AG04450 (cell line): ENCODE results near the gene HBG2. TPM values are rescaled to one million over a fixed set of nuclear protein-coding genes. Genes with fewer than 3 reads are reported as not detected.
A peak's percentile ranks its signal among the peaks of the same experiment; 100 is the strongest.

Source experiments
- CTCF ChIA-PET: fragments of 300-600, 350-600 bp; formaldehyde crosslinking; extraction: SDS; loops from one replicate; lab custom pipeline; 2022; ENCODE audit warnings: antibody characterized with exemption, inconsistent platforms; lab: Charles Lee
- POLR2A ChIA-PET: fragments of 350-600 bp; formaldehyde crosslinking; extraction: SDS; loops from one replicate; lab custom pipeline; 2021; ENCODE audit warnings: antibody characterized with exemption, inconsistent platforms; lab: Yijun Ruan, JAX
- DNase-seq: peaks from one replicate; pipeline ENCODE4 v3.0.0-alpha.2; 2011; ENCODE audit warnings: low read depth, low spot score
- H3K27ac ChIP-seq: one replicate; pipeline ENCODE4 v1.5.1; 2012; ENCODE audit warnings: low read depth, low read length, control low read depth
- H3K27me3 ChIP-seq: one replicate; pipeline ENCODE4 v1.6.0; 2012; ENCODE audit warnings: low read length; ENCODE audit not compliant: control insufficient read depth, insufficient read depth
- H3K4me3 ChIP-seq: 2 replicates; pipeline ENCODE4 v1.5.1; 2011; ENCODE audit warnings: mild to moderate bottlenecking, low read depth, low read length, control low read depth
- H3K9me3 ChIP-seq: 2 replicates; pipeline ENCODE4 v1.5.1; 2012; ENCODE audit warnings: low read length; ENCODE audit not compliant: control insufficient read depth, insufficient read depth
- CTCF ChIP-seq: IDR thresholded peaks from 2 replicates; pipeline ENCODE4 v1.5.1; 2011; ENCODE audit warnings: low read depth, low read length, control low read depth, inconsistent platforms
- polyA plus RNA-seq: library from polyadenylated mRNA; depleted of rRNA; stranded (reverse); fragments of >200 nt; gene quantifications from 2 replicates; pipeline ENCODE4 v1.2.3, GENCODE V29; 2011

Gene HBG2
- polyA plus RNA-seq, 1 experiment: 2.2 TPM

GRCh38 chr11:5235364-5236095 is 19.1 kb downstream of the HBG2 start:
- DNase-seq: no peak
- Histone ChIP-seq H3K27ac (no peak overlapping the region), H3K27me3 (no peaks in the 10 kb centered on the region), H3K4me3 (no peak overlapping the region), H3K9me3 (no peaks in the 10 kb centered on the region)
- ChIA-PET CTCF (no interaction called here), POLR2A (no interaction called here)
- no peak for TF ChIP-seq CTCF

- Histone ChIP-seq H3K27ac (peak within 1 kb of the TSS; percentile 40), H3K27me3 (no peaks in the 10 kb centered on the region), H3K4me3 (no peak within 1 kb of the TSS; the same call in 1 of the 2 replicates), H3K9me3 (no peaks in the 10 kb centered on the region)
- POLR2A ChIA-PET: no interaction called here
- peak; percentile 21 for DNase-seq
- CTCF ChIA-PET: no interaction called here
- TF ChIP-seq CTCF: no peak
These were observed 20.2 kb downstream of the HBG2 start, which contains the start of gene HBD for GRCh38 chr11:5234381-5234834. Gene HBD, minus strand, starts transcription at chr11:5234483. Its CDS starts 50 bp downstream, at chr11:5234433.

GRCh38 chr11:5233307-5233706 is 21.3 kb downstream of the HBG2 start:
- TF ChIP-seq CTCF: no peak
- Histone ChIP-seq H3K4me3 (no peak overlapping the region), H3K27me3 (no peaks in the 10 kb centered on the region), H3K9me3 (no peaks in the 10 kb centered on the region), H3K27ac (no peak overlapping the region)
- POLR2A ChIA-PET: no interaction called here
- CTCF ChIA-PET: no interaction called here
- DNase-seq: no peak

- CTCF ChIA-PET: no interaction called here
- Histone ChIP-seq H3K27ac (no peak overlapping the region), H3K9me3 (no peaks in the 10 kb centered on the region), H3K4me3 (no peak overlapping the region), H3K27me3 (no peaks in the 10 kb centered on the region)
- POLR2A ChIA-PET: no interaction called here
- no peak for TF ChIP-seq CTCF
- no peak for DNase-seq
These were observed 21.8 kb downstream of the HBG2 start for GRCh38 chr11:5232821-5233220.

- H3K27me3 ChIP-seq: no peaks in the 10 kb centered on the region
- ChIA-PET CTCF (no interaction called here), POLR2A (no interaction called here)
- H3K9me3 ChIP-seq: no peaks in the 10 kb centered on the region
- no peak overlapping the region for H3K27ac ChIP-seq
- H3K4me3 ChIP-seq: no peak overlapping the region
- no peak for TF ChIP-seq CTCF
- DNase-seq: no peak
These were observed 22.4 kb downstream of the HBG2 start for GRCh38 chr11:5232176-5232575.
